ENCODE results near the gene OSBPL6. TPM values are rescaled to one million over a fixed set of nuclear protein-coding genes. Genes with fewer than 3 reads are reported as not detected.
A peak's percentile ranks its signal among the peaks of the same experiment; 100 is the strongest.

OSBPL6 gene
- total RNA-seq, 1 donor from 2014 or later = 5.3 TPM

DNA sequence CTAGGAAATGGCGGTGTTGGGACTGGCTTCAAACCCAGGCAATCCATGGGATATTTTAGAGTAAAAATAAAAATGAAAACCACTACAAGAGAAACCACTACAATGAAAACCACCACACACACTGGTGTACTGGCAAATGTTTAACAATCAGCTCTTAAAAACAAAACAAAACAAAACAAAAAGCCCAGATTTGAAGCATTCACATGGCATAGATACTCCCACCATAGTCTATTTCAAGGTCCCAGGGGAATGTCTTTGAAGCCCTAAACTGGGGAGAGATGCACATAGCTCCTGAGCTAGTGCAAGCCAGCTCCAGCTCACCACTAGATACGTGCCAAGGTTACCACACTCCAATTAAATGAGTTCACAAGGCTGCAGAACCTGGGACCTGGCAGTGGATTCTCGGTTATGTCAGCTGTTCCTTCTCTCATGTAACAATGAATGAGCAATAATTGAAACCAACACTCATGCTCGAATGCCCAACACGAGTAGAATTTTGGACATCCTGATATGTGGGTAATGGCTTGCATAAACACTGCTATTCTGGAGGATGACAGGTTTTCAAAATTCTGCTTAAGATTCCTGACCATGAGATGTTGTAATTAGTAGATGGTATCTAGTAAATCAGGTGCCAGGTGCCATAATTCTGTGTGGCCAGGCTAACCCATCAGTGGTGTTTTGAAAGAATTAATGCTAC is 102.2 kb downstream of the OSBPL6 start:
- DNase-seq (ENCODE audit: low read depth) (no peak), FAIRE-seq (no peak)
- H3K4me3 ChIP-seq (ENCODE audit: low read depth, low read length) = no peak overlapping the region
- TF ChIP-seq, protein P1, sequence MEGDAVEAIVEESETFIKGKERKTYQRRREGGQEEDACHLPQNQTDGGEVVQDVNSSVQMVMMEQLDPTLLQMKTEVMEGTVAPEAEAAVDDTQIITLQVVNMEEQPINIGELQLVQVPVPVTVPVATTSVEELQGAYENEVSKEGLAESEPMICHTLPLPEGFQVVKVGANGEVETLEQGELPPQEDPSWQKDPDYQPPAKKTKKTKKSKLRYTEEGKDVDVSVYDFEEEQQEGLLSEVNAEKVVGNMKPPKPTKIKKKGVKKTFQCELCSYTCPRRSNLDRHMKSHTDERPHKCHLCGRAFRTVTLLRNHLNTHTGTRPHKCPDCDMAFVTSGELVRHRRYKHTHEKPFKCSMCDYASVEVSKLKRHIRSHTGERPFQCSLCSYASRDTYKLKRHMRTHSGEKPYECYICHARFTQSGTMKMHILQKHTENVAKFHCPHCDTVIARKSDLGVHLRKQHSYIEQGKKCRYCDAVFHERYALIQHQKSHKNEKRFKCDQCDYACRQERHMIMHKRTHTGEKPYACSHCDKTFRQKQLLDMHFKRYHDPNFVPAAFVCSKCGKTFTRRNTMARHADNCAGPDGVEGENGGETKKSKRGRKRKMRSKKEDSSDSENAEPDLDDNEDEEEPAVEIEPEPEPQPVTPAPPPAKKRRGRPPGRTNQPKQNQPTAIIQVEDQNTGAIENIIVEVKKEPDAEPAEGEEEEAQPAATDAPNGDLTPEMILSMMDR (IDR thresholded peaks at IDR 0.05; ENCODE audit: insufficient read depth, low read length, severe bottlenecking) = no peak
- no peaks in the 10 kb centered on the region for H3K27me3 ChIP-seq (ENCODE audit: control insufficient read depth, insufficient read depth, low read length)
- no peaks in the 10 kb centered on the region for H3K36me3 ChIP-seq (ENCODE audit: control insufficient read depth, insufficient read depth, low read length)

DNA sequence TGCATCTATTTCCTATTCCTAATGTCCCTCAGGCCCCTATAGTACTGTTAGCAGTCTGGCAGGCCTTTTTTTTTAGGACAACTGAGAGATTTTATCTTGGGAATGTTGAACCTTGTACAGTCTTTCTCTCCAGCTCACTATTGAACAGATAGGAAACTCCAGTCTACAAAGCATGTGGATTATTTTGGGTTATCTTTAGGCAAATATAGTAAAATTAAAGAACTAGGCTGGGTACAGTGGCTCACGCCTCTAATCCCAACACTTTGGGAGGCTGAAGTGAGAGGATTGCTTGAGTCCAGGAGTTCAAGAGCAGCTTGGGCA is 102.7 kb downstream of the OSBPL6 start:
- Histone ChIP-seq H3K4me3 (ENCODE audit: low read depth, low read length) (no peak overlapping the region), H3K27me3 (ENCODE audit: control insufficient read depth, insufficient read depth, low read length) (no peaks in the 10 kb centered on the region), H3K36me3 (ENCODE audit: control insufficient read depth, insufficient read depth, low read length) (no peaks in the 10 kb centered on the region)
- TF ChIP-seq, protein P1 (IDR thresholded peaks at IDR 0.05; ENCODE audit: insufficient read depth, low read length, severe bottlenecking) = no peak
- no peak for FAIRE-seq
- DNase-seq (ENCODE audit: low read depth) = no peak

DNA sequence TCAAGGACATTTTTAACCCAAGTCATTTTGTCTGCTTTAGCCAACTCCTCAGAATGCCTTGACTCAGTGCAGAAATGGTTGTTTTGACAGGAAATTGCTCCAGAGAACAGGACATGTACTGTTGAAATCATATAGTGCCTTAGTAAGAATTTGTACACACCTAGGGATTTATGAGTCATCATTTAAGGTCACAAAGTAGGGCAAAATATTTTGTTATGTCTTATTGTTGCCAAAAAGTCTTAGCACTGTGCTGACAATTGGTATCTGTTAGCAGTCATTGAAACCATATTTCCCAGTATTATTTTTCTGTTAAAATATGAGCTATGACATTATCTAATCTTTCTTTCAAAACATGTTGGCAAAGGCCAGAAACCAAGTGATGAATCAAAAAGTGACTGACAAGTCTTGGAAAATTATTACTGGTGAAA is 104.5 kb downstream of the OSBPL6 start:
- TF ChIP-seq, protein P1 (IDR thresholded peaks at IDR 0.05; ENCODE audit: insufficient read depth, low read length, severe bottlenecking) = no peak
- Histone ChIP-seq H3K4me3 (ENCODE audit: low read depth, low read length) (no peak overlapping the region), H3K36me3 (ENCODE audit: control insufficient read depth, insufficient read depth, low read length) (no peaks in the 10 kb centered on the region), H3K27me3 (ENCODE audit: control insufficient read depth, insufficient read depth, low read length) (no peaks in the 10 kb centered on the region)
- DNase-seq (ENCODE audit: low read depth) (peak; percentile 88), FAIRE-seq (no peak)

DNA sequence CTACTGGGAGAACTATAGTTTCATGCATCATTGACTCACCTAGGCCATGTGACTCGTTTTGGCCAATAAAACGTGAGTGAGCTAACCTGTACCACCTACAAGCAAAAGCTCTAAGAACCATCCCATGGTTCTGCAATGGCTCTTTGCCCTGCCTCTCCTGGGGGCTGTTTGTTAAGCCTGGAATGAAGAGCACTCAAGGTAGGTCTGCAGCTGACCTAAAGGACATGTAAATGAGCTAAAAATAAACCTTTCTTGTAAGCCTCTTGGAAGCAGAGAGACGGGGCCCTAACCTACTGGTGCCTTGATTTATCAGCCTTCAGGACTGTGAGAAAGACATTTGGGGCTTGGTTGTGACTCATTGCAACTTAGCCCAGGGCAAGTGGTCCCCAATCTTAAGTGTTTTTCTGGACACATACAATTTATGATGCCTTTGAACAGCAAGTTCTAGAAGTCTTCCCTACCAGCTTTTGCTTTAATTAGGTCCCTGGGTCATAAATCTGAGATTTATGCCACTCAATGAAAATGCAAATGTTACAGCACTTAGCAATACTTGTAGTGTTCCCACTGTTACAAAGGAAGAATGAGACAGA is 107.4 kb downstream of the OSBPL6 start:
- FAIRE-seq (no peak), DNase-seq (ENCODE audit: low read depth) (no peak)
- H3K27me3 ChIP-seq (ENCODE audit: control insufficient read depth, insufficient read depth, low read length) = no peaks in the 10 kb centered on the region
- no peaks in the 10 kb centered on the region for H3K36me3 ChIP-seq (ENCODE audit: control insufficient read depth, insufficient read depth, low read length)
- TF ChIP-seq, protein P1 (IDR thresholded peaks at IDR 0.05; ENCODE audit: insufficient read depth, low read length, severe bottlenecking) = no peak
- no peak overlapping the region for H3K4me3 ChIP-seq (ENCODE audit: low read depth, low read length)

DNA sequence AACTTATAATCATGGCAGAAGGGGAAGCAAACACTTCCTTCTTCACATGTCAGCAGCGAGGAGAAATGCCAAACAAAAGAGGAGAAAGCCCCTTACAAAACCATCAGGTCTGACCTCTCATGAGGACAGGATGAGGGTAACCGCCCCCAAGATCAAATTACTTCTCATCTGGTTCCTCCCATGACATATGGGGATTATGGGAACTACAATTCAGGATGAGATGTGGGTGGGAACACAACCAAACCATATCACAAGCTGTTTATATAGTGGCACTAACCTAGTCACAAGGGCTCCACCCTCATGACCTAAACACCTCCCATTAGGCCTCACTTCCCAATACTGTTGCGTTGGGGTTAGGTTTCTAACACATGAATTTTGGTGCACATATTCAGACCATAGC is 110.0 kb downstream of the OSBPL6 start:
- FAIRE-seq = no peak
- TF ChIP-seq, protein P1 (IDR thresholded peaks at IDR 0.05; ENCODE audit: insufficient read depth, low read length, severe bottlenecking) = no peak
- no peak for DNase-seq (ENCODE audit: low read depth)
- Histone ChIP-seq H3K4me3 (ENCODE audit: low read depth, low read length) (no peak overlapping the region), H3K27me3 (ENCODE audit: control insufficient read depth, insufficient read depth, low read length) (no peaks in the 10 kb centered on the region), H3K36me3 (ENCODE audit: control insufficient read depth, insufficient read depth, low read length) (no peaks in the 10 kb centered on the region)
